MM.1S (cell line): ENCODE results near the gene OSBPL1A.

Experiments used
- EZH2 ChIP-seq: fragments of 300-600 bp; sonication (generic); optimal IDR thresholded peaks from 2 replicates; pipeline ENCODE3; 2017; ENCODE audit warnings: low read depth, mild to moderate bottlenecking, antibody characterized with exemption, low read length, mixed read lengths
- TF ChIP-seq, protein P1 (sequence below): fragments of 300-600 bp; sonication (generic); IDR thresholded peaks from 2 replicates; pipeline ENCODE4 v1.5.1; 2016; ENCODE audit warnings: antibody characterized with exemption, low read length, mixed read lengths

DNA sequence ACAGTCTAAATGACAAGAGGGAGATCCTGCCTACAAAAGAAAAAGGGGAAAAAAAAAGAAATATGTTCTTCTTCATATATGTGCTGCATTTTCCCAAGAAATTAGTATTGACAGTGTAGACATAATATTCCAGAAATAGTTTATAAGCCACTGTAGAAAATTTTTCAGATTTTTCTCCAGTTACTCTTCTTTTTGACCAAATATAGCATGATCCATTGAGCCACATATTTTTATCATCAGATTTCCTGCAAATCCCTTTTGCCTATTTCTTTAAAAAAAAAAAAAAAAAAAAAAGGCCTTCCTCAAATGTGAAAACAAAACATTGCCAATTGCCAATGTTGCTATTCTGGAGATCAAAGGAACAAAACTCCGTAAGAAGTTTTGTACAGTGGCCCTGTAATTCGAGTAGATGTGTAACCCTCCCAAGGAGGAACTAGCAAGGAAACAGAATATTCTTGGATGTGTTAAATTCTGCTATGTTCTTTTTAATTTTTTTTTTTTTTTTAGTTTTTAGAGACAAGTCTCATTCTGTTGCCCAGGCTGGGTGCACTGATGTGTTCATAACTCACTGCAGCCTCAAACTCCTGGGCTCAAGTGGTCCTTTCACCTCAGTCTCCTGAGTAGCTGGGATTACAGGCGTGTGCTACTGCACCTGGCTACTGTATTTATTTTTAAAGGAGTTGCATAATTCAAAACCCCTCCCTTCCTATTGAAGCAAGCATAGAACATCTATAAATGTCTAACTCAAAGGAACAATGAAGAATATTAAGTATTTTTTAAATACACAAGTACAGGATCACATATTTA, 271.3 kb downstream of the OSBPL1A start:
- TF ChIP-seq EZH2, result no peak
- TF ChIP-seq, protein P1, sequence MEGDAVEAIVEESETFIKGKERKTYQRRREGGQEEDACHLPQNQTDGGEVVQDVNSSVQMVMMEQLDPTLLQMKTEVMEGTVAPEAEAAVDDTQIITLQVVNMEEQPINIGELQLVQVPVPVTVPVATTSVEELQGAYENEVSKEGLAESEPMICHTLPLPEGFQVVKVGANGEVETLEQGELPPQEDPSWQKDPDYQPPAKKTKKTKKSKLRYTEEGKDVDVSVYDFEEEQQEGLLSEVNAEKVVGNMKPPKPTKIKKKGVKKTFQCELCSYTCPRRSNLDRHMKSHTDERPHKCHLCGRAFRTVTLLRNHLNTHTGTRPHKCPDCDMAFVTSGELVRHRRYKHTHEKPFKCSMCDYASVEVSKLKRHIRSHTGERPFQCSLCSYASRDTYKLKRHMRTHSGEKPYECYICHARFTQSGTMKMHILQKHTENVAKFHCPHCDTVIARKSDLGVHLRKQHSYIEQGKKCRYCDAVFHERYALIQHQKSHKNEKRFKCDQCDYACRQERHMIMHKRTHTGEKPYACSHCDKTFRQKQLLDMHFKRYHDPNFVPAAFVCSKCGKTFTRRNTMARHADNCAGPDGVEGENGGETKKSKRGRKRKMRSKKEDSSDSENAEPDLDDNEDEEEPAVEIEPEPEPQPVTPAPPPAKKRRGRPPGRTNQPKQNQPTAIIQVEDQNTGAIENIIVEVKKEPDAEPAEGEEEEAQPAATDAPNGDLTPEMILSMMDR, result no peak
